ENCODE data around the gene ATN1.
"Not testable (repeated sequence)": the region's sequence is repeated elsewhere in the genome, so short reads cannot be mapped to it uniquely, and the experiment has no call there.

- TF ChIP-seq, protein P1, sequence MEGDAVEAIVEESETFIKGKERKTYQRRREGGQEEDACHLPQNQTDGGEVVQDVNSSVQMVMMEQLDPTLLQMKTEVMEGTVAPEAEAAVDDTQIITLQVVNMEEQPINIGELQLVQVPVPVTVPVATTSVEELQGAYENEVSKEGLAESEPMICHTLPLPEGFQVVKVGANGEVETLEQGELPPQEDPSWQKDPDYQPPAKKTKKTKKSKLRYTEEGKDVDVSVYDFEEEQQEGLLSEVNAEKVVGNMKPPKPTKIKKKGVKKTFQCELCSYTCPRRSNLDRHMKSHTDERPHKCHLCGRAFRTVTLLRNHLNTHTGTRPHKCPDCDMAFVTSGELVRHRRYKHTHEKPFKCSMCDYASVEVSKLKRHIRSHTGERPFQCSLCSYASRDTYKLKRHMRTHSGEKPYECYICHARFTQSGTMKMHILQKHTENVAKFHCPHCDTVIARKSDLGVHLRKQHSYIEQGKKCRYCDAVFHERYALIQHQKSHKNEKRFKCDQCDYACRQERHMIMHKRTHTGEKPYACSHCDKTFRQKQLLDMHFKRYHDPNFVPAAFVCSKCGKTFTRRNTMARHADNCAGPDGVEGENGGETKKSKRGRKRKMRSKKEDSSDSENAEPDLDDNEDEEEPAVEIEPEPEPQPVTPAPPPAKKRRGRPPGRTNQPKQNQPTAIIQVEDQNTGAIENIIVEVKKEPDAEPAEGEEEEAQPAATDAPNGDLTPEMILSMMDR (IDR thresholded peaks at IDR 0.05): not testable (repeated sequence)
- not testable (repeated sequence) for TF ChIP-seq POLR2A, POLR2AphosphoS5 (IDR thresholded peaks at IDR 0.05)
These were observed 47.9 kb upstream of the ATN1 start for GRCh38 chr12:6879824-6880223.

Measured in prostate gland (tissue), 2 donors.